ENCODE measurements around the gene ANKS6. TPM values are rescaled to one million over a fixed set of nuclear protein-coding genes. Genes with fewer than 3 reads are reported as not detected.

Gene ANKS6
- total RNA-seq, 4 donors from 2014 or later = 15.8 to 31.4 (median 23.6) TPM

DNA sequence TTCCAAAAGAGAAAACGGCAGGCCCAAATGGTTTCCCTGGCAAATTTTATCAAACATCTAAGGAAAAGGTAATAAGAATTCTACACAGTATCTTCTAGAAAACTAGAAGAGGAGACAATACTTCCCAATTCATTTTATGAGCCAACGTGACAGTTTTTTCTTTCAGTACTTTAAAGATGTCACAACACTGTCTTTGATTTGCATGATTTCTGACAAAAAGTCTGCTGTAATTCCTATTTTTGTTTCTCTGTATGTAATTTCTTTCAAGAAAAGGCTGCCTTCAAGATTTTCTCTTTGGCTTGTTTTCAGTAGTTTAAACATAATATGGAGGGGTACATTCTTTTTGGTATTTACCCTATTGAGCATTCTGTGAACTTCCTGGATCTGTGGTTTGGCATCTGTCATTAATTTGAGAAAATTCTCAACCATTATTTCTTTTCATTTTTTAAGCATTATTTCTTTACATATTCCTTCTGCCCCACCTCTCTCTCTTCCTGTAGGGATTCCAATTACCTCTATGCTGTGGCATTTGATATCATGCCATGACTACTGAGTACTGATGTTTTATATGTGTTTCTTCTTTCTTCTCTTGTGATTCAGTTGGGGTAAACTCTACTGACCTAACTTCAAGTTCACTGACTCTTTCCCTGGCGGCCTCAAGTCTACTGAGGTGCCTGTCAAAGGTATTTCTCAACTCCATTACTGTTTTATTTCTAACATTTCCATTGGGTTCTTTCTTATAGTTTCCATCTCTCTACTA lies 32.2 kb downstream of the ANKS6 start:
- no peaks in the 10 kb centered on the region for H3K27me3 ChIP-seq
- peaks cover 24 to 60% (median 32%) of the 10 kb centered on the region in 4 donors for H3K36me3 ChIP-seq
- intact Hi-C loops (cut with DNase I) = no loop called here
- 89% methylated on average over 3 of the region's 3 CpGs for WGBS
- no peak overlapping the region for H3K4me3 ChIP-seq
- no peaks in the 10 kb centered on the region for H3K4me1 ChIP-seq
- TF ChIP-seq, protein P1, sequence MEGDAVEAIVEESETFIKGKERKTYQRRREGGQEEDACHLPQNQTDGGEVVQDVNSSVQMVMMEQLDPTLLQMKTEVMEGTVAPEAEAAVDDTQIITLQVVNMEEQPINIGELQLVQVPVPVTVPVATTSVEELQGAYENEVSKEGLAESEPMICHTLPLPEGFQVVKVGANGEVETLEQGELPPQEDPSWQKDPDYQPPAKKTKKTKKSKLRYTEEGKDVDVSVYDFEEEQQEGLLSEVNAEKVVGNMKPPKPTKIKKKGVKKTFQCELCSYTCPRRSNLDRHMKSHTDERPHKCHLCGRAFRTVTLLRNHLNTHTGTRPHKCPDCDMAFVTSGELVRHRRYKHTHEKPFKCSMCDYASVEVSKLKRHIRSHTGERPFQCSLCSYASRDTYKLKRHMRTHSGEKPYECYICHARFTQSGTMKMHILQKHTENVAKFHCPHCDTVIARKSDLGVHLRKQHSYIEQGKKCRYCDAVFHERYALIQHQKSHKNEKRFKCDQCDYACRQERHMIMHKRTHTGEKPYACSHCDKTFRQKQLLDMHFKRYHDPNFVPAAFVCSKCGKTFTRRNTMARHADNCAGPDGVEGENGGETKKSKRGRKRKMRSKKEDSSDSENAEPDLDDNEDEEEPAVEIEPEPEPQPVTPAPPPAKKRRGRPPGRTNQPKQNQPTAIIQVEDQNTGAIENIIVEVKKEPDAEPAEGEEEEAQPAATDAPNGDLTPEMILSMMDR (IDR thresholded peaks at IDR 0.05) = no peak
- no peak for TF ChIP-seq POLR2AphosphoS5 (IDR thresholded peaks at IDR 0.05)
- no peak for TF ChIP-seq EP300 (IDR thresholded peaks at IDR 0.05)
- TF ChIP-seq POLR2A (IDR thresholded peaks at IDR 0.05; ENCODE audit: low read depth) = no peak
- no peak overlapping the region for H3K27ac ChIP-seq (replicated peaks in 1 of 4)
- no peak for DNase-seq (ENCODE audit: extremely low spot score)
- H3K9me3 ChIP-seq = peaks cover 0 to 5% (median 2%) of the 10 kb centered on the region in 4 donors

DNA sequence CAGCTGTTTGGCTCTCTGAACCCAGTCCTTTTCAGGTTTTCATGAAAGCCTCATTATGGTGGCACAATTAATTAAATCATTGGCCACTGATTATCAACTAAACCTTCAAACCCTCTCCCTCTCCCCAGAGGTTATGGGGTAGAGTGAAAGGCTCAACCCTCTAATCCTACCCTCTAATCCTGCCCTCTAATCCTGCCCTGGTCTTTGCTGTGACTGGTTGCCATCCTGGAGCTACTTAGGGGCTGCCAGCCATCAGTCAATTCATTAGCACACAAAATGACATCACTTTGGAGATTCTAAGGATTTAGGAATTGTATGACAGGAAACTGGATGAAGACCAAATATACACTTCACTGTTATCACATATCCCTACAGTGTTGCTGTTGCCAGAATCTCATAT lies 36.1 kb downstream of the ANKS6 start:
- Histone ChIP-seq H3K4me1 (no peaks in the 10 kb centered on the region), H3K9me3 (peaks cover 0 to 13% (median 2%) of the 10 kb centered on the region in 4 donors), H3K4me3 (no peak overlapping the region), H3K27ac (replicated peaks in 1 of 4) (no peak overlapping the region), H3K27me3 (no peaks in the 10 kb centered on the region), H3K36me3 (peaks cover 7 to 51% (median 27%) of the 10 kb centered on the region in 4 donors)
- intact Hi-C loops (cut with DNase I) = no loop called here
- no peak for DNase-seq (ENCODE audit: extremely low spot score)
- TF ChIP-seq POLR2A (IDR thresholded peaks at IDR 0.05; ENCODE audit: low read depth) = no peak
- TF ChIP-seq, protein P1 (IDR thresholded peaks at IDR 0.05) = no peak
- no peak for TF ChIP-seq EP300 (IDR thresholded peaks at IDR 0.05)
- no peak for TF ChIP-seq POLR2AphosphoS5 (IDR thresholded peaks at IDR 0.05)

DNA sequence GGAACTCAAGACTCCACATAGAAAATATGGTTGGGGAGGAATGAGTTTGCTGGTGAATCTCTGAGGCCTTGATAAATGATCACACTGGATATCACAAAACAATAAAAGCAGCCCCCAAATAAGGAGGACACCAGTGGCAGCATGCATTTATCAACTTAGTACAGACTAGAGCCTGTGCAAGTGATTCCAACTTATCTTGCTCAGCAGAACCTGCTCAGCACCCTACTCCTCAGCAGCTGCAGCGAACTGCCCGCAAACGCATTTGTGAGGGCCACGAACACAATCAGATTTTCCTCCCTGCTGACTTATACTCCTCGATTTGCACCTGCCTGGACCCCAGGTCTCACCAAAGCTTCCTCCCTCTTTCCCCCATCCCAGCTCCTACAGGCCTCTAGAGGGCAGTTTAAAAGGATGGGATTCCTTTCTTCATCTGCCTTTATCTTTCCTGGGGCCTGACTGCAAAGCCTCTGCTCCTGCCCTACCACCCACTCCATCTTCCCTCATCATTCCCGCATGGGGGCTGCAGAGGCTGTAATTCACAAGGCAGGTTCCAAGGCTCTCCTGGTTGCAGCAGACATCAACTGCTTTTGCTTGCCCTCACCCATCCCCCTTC lies 41.2 kb downstream of the ANKS6 start:
- 93% methylated on average over 6 of the region's 6 CpGs for WGBS
- H3K36me3 ChIP-seq = peaks cover 21 to 86% (median 61%) of the 10 kb centered on the region in 4 donors
- intact Hi-C loops (cut with DNase I) = no loop called here

DNA sequence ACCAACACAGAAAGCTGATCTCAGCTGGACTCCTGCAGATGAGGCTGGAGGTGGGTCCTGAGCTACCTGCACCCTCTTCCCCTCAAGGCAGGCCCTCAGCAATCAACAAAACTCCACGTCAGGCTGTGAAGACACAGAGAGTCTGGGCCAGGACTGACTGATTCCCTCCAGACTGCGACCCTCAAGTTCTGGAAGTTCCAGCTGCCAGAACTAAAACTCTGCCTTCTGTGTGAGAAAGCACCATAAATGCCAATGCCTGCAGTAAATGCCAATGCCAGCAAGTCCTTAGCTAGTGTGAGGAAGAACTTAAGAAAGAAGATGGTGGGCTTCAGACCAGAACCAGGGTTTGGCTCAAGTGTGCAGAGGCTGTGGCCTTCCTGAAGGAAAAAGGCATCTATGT lies 45.1 kb downstream of the ANKS6 start:
- Histone ChIP-seq H3K27me3 (no peaks in the 10 kb centered on the region), H3K4me3 (no peak overlapping the region), H3K27ac (replicated peaks in 1 of 4) (no peak overlapping the region), H3K36me3 (peaks cover 19 to 92% (median 59%) of the 10 kb centered on the region in 4 donors), H3K9me3 (no peaks in the 10 kb centered on the region), H3K4me1 (no peaks in the 10 kb centered on the region)
- TF ChIP-seq POLR2AphosphoS5 (IDR thresholded peaks at IDR 0.05) (no peak), POLR2A (IDR thresholded peaks at IDR 0.05; ENCODE audit: low read depth) (no peak), EP300 (IDR thresholded peaks at IDR 0.05) (no peak)
- WGBS = 89% methylated on average over 2 of the region's 2 CpGs
- intact Hi-C loops (cut with DNase I) = no loop called here
- peak; percentile 60 for DNase-seq (ENCODE audit: extremely low spot score)

More for the DNA sequence above, 41.2 kb downstream of the ANKS6 start:
- TF ChIP-seq EP300 (IDR thresholded peaks at IDR 0.05) (no peak), POLR2AphosphoS5 (IDR thresholded peaks at IDR 0.05) (no peak), POLR2A (IDR thresholded peaks at IDR 0.05; ENCODE audit: low read depth) (no peak)
- TF ChIP-seq, protein P1 (IDR thresholded peaks at IDR 0.05) = no peak
- Histone ChIP-seq H3K9me3 (peaks cover 0 to 7% (median 0%) of the 10 kb centered on the region in 4 donors), H3K27ac (replicated peaks in 1 of 4) (no peak overlapping the region), H3K27me3 (no peaks in the 10 kb centered on the region), H3K4me3 (no peak overlapping the region), H3K4me1 (no peaks in the 10 kb centered on the region)
- DNase-seq (ENCODE audit: extremely low spot score) = no peak

DNA sequence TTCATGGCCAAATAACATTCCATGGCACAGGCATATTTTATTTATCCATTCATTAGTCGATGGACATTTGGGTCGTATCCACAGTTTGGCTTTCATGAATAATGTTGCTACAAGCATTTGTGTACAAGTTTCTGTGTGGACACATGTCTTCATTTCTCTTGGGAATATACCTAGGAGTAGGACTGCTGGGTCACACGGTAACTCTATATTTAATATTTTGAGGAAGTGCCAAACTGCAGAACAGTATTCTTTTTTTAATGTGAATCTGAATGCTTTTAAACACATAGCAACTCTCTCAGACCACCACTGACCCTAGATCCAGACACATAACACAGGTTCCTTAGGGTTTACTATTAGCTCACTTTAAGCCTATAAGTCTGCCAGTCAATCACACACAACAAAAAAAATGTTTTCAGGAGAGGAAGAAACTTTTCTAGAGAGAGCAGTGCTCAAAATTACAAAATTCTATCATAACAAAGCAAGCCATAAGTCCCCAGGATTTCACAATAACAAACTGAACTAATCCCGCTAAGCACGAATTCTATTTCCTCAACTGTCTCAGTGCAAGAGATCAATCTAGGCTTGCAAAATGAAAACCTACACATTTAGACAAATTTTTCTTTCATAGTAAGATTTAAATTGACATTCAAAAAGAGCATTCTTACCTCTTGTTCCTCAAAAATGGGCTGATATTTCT lies 45.8 kb downstream of the ANKS6 start:
- WGBS = 84% methylated on average over 5 of the region's 5 CpGs
- H3K4me3 ChIP-seq = no peak overlapping the region
- H3K27me3 ChIP-seq = no peaks in the 10 kb centered on the region
- peaks cover 15 to 92% (median 58%) of the 10 kb centered on the region in 4 donors for H3K36me3 ChIP-seq
- no peak for TF ChIP-seq POLR2A (IDR thresholded peaks at IDR 0.05; ENCODE audit: low read depth)
- no peak for TF ChIP-seq EP300 (IDR thresholded peaks at IDR 0.05)
- TF ChIP-seq, protein P1 (IDR thresholded peaks at IDR 0.05) = no peak
- intact Hi-C loops (cut with DNase I) = no loop called here
- H3K9me3 ChIP-seq = no peaks in the 10 kb centered on the region
- H3K27ac ChIP-seq (replicated peaks in 1 of 4) = no peak overlapping the region
- no peak for DNase-seq (ENCODE audit: extremely low spot score)
- H3K4me1 ChIP-seq = no peaks in the 10 kb centered on the region

Data from esophagus muscularis mucosa (tissue), 4 donors.